ENCODE data around the gene SLC25A34. TPM values are rescaled to one million over a fixed set of nuclear protein-coding genes. Genes with fewer than 3 reads are reported as not detected.

SLC25A34 gene
- total RNA-seq, 1 donor from 2014 or later, result 1.6 TPM

DNA sequence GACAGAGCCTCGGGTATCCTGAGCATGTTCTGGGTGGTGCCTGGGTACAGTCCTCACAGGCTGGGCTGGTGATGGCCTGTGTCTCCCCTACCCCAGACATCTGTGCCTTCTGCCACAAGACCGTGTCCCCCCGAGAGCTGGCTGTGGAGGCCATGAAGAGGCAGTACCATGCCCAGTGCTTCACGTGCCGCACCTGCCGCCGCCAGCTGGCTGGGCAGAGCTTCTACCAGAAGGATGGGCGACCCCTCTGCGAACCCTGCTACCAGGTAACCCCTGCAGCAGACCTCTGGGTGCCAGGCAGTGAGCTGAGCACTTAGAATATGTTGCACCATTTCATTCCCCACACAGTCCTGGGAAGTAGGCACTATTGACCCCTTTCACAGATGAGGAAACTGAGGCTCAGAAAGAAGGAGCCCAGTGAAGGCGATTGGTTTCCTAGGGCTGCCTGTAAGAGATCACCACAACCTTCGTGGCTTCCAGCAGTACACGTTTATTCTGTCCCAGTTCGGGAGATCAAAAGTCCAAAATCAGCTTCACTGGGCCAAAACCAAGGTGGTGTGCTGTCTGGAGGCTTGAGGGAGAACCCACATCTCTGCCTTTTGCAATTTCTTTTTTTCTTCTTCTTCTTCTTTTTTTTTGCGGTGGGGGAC lies 34.4 kb downstream of the SLC25A34 start:
- intact Hi-C loops (cut with micrococcal nuclease), result no loop called here

DNA sequence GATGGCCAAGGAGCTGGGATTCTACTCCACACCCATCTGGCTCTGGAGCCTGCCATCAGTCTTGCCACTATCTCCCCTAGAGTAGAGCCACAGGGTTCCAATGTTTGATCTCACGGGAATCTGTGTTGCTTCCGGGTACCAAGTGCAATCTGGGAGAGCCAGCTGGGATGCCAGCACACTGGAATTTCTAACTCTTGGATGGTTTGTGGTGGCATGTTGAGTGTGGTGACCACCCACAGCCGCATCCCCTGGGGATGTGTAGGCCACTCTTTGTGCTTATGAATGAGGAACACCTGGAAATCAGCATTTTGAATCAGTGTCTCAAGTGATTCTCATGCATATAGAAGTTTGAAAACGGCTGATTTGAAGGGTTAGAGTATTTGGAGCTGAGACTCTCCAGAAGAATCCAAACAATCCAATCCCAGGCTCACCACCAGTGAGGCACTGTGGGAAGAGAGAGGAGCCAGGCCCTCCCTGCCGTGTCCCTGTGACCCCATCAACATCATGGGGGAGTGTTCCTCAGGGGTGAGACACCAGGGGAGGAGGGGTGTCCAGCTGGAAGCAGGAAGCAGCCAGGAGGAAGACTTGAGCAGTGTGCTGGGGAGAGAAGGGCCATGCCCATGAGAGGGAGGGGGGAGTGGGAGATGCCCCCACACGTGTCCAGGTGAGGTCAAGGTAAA lies 35.9 kb downstream of the SLC25A34 start:
- intact Hi-C loops (cut with micrococcal nuclease), result no loop called here

- intact Hi-C loops (cut with micrococcal nuclease), result no loop called here
These were observed 39.6 kb downstream of the SLC25A34 start for GRCh38 chr1:15775706-15776105.

- intact Hi-C loops (cut with micrococcal nuclease), result no loop called here
These were observed 42.0 kb downstream of the SLC25A34 start for GRCh38 chr1:15777909-15778707.

DNA sequence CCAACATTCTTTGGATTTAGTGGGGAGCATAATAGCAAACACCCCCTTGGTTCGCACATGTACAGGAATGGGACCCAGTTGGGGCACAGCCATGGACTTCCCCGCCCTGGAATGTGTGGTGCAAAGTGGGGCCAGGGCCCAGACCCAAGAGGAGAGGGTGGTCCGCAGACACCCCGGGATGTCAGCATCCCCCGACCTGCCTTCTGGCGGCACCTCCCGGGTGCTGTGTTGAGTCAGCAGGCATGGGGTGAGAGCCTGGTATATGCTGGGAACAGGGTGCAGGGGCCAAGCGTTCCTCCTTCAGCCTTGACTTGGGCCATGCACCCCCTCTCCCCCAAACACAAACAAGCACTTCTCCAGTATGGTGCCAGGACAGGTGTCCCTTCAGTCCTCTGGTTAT lies 49.6 kb downstream of the SLC25A34 start:
- intact Hi-C loops (cut with micrococcal nuclease), result no loop called here

- intact Hi-C loops (cut with micrococcal nuclease), result no loop called here
These were observed 50.5 kb downstream of the SLC25A34 start for GRCh38 chr1:15786581-15786980.

- intact Hi-C loops (cut with micrococcal nuclease), result no loop called here
These were observed 52.7 kb downstream of the SLC25A34 start for GRCh38 chr1:15788624-15789301.

Other genes with a start within 250 kb of the SLC25A34 start
- gene CASP9, start 212.0 kb upstream of the SLC25A34 start, total RNA-seq, result 26.0 and 27.1 TPM in 2 replicates
- 21.6 and 26.3 TPM in 2 replicates for gene DNAJC16, start 209.4 kb upstream of the SLC25A34 start, total RNA-seq
- gene AGMAT, start 151.2 kb upstream of the SLC25A34 start, total RNA-seq, result 18.3 TPM in 2 replicates
- 36.3 and 39.6 TPM in 2 replicates for gene DDI2, start 118.8 kb upstream of the SLC25A34 start, total RNA-seq
- 65.1 and 72.1 TPM in 2 replicates for gene PLEKHM2, start 51.9 kb upstream of the SLC25A34 start, total RNA-seq
- not detected in 2 replicates for gene TMEM82, start 6.2 kb downstream of the SLC25A34 start, total RNA-seq
- gene FBLIM1, start 22.5 kb downstream of the SLC25A34 start, total RNA-seq, result not detected in 2 replicates
- 1.2 and 1.4 TPM in 2 replicates for gene UQCRHL, start 71.4 kb downstream of the SLC25A34 start, total RNA-seq
- 67.3 and 68.4 TPM in 2 replicates for gene SPEN, start 111.4 kb downstream of the SLC25A34 start, total RNA-seq
- gene ZBTB17, start 239.8 kb downstream of the SLC25A34 start, total RNA-seq, result 55.2 and 56.5 TPM in 2 replicates

Data from T-helper 1 cell treated with Interleukin-12 subunit alpha and Interleukin-12 subunit beta and Interleukin-4 antibody, amounts not matched to agents 30 ng/mL and 1 ng/mL, for 36 hours (primary cell).